Mesothelial cell of epicardium (in vitro differentiated cells): ENCODE data around the gene TYW3. TPM values are rescaled to one million over a fixed set of nuclear protein-coding genes. Genes with fewer than 3 reads are reported as not detected.
"Not testable (repeated sequence)": the region's sequence is repeated elsewhere in the genome, so short reads cannot be mapped to it uniquely, and the experiment has no call there.

ENCODE experiments used
- DNase-seq, 2 experiments: peaks; one replicate each; pipeline ENCODE4 v3.0.0; 2021; ENCODE audit warnings: low spot score in 2 of 2; ENCODE audit not compliant: unreplicated experiment in 2 of 2
- H3K27ac Mint-ChIP-seq: 2 replicates; pipeline ENCODE4 v1.8.0; 2021; ENCODE audit warnings: mixed read lengths
- H3K27me3 Mint-ChIP-seq: 2 replicates; pipeline ENCODE4 v1.8.0; 2021; ENCODE audit warnings: low read depth, mixed read lengths
- H3K36me3 Mint-ChIP-seq: 2 replicates; pipeline ENCODE4 v1.8.0; 2021; ENCODE audit warnings: mixed read lengths
- H3K4me1 Mint-ChIP-seq: 2 replicates; pipeline ENCODE4 v1.8.0; 2021; ENCODE audit warnings: mixed read lengths
- H3K4me3 Mint-ChIP-seq: 2 replicates; pipeline ENCODE4 v1.8.0; 2021; ENCODE audit warnings: mild to moderate bottlenecking, moderate library complexity, mixed read lengths
- H3K9me3 Mint-ChIP-seq: 2 replicates; pipeline ENCODE4 v1.8.0; 2021; ENCODE audit warnings: mixed read lengths
- CTCF ChIP-seq: fragments of 200-600 bp; sonication (generic); IDR thresholded peaks from one replicate; pipeline ENCODE4 v1.5.0; 2021; ENCODE audit warnings: antibody characterized with exemption; ENCODE audit not compliant: unreplicated experiment
- total RNA-seq: library from RNA; stranded (reverse); gene quantifications from 3 replicates; pipeline ENCODE4 v1.2.1, GENCODE V29; 2021

The TYW3 gene
- total RNA-seq, 1 donor from 2014 or later: 13.3 TPM

- Mint-ChIP-seq H3K4me1 (no peaks in the 10 kb centered on the region), H3K27me3 (no peaks in the 10 kb centered on the region), H3K27ac (no peak overlapping the region), H3K9me3 (peaks cover 18% of the 10 kb centered on the region), H3K36me3 (peaks cover 42% of the 10 kb centered on the region), H3K4me3 (no peak overlapping the region)
- TF ChIP-seq CTCF: no peak
- no peak for DNase-seq
Observed at GRCh38 chr1:74748960-74749359, 16.0 kb downstream of the TYW3 start.

GRCh38 chr1:74753104-74753503 is 20.2 kb downstream of the TYW3 start:
- no peaks in the 10 kb centered on the region for H3K27me3 Mint-ChIP-seq
- H3K36me3 Mint-ChIP-seq: peaks cover 50% of the 10 kb centered on the region
- TF ChIP-seq CTCF: no peak
- H3K4me3 Mint-ChIP-seq: no peak overlapping the region
- H3K9me3 Mint-ChIP-seq: peaks cover 26% of the 10 kb centered on the region
- DNase-seq: no peak
- H3K4me1 Mint-ChIP-seq: no peaks in the 10 kb centered on the region
- H3K27ac Mint-ChIP-seq: no peak overlapping the region

- Mint-ChIP-seq H3K36me3 (peaks cover 53% of the 10 kb centered on the region), H3K27me3 (no peaks in the 10 kb centered on the region), H3K9me3 (peaks cover 27% of the 10 kb centered on the region), H3K27ac (no peak overlapping the region), H3K4me3 (no peak overlapping the region), H3K4me1 (no peaks in the 10 kb centered on the region)
- no peak for DNase-seq
- no peak for TF ChIP-seq CTCF
Observed at GRCh38 chr1:74755475-74755874, 22.5 kb downstream of the TYW3 start.

DNA sequence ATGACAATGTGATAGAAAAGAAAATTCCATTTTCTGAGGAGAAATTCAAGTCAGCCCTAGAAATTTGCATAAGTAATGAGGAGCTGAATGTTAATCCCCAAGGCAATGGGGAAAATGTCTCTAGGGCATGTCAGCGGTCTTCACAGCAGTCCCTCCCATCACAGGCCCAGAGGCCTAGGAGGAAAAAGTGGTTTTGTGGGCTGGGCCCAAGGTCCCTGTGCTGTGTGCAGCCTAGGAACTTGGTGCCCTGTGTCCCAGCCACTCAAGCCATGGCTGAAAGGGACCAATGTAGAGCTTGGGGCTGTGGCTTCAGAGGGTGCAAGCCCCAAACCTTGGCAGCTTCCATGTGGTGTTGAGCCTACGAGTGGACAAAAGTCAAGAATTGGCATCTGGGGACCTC is 23.7 kb downstream of the TYW3 start:
- peaks cover 54% of the 10 kb centered on the region for H3K36me3 Mint-ChIP-seq
- not testable (repeated sequence) for H3K4me3 Mint-ChIP-seq, DNase-seq, H3K27ac Mint-ChIP-seq, H3K27me3 Mint-ChIP-seq, H3K4me1 Mint-ChIP-seq
- H3K9me3 Mint-ChIP-seq: peaks cover 27% of the 10 kb centered on the region

DNA sequence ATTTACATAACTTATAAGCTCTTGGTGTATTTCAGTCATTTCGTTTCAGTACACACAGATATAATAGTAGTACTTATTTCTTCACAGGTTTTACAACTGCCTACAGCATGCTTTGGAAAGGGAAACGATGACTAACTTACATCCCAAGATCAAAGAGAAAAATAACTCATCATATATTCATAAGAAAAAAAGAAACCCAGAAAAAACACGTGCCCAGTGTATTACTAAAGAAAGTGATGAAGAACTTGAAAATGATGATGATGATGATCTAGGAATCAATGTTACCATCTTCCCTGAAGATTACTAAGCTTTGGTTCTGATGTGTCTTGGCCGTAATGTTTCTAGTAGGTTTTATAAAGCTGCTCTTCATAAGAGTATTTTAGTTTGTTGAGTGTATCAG is 30.9 kb downstream of the TYW3 start:
- Mint-ChIP-seq H3K4me1 (no peaks in the 10 kb centered on the region), H3K4me3 (no peak overlapping the region), H3K27me3 (no peaks in the 10 kb centered on the region), H3K9me3 (no peaks in the 10 kb centered on the region), H3K27ac (no peak overlapping the region), H3K36me3 (peaks cover 10% of the 10 kb centered on the region)
- no peak for TF ChIP-seq CTCF
- no peak for DNase-seq

GRCh38 chr1:74766579-74766978 is 33.6 kb downstream of the TYW3 start:
- Mint-ChIP-seq H3K36me3 (peaks cover 4% of the 10 kb centered on the region), H3K9me3 (no peaks in the 10 kb centered on the region), H3K27me3 (peaks cover 6% of the 10 kb centered on the region)

More at GRCh38 chr1:74766579-74766978, 33.6 kb downstream of the TYW3 start:
- no peak overlapping the region for H3K4me3 Mint-ChIP-seq
- no peak for TF ChIP-seq CTCF
- DNase-seq: no peak
- H3K4me1 Mint-ChIP-seq: no peaks in the 10 kb centered on the region
- no peak overlapping the region for H3K27ac Mint-ChIP-seq
